Measurements from ENCODE around the gene PSMC1. TPM values are rescaled to one million over a fixed set of nuclear protein-coding genes. Genes with fewer than 3 reads are reported as not detected.

The PSMC1 gene
- total RNA-seq, 2 experiments from 2014 or later, result 107 to 108 TPM

DNA sequence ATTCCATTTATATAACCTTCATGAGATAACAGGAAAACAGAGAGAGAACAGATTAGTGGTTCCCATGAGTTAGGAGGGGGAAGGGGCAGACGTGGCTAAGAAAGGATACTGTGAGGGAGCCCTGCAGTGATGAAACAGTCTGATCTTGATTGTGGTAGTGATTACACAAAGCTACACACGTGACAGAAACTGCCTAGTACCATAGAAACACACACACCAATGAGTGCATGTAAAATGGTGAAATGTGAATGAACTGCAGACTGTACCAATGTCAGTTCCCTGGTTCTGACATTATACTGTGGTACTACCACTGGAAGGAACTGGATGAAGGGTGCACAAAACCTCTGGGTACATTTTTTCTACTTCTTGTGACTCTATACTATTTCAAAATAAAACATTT is 38.5 kb downstream of the PSMC1 start:
- ChIA-PET POLR2A (no interaction called here), CTCF (no interaction called here)
- Mint-ChIP-seq H3K36me3 (peaks cover 25% of the 10 kb centered on the region), H3K9me3 (no peaks in the 10 kb centered on the region), H3K27me3 (no peaks in the 10 kb centered on the region), H3K27ac (no peak overlapping the region), H3K4me3 (no peak overlapping the region), H3K4me1 (ENCODE audit: low read depth) (no peaks in the 10 kb centered on the region)
- intact Hi-C loops (cut with micrococcal nuclease), result no loop called here
- DNase-seq, result no peak

DNA sequence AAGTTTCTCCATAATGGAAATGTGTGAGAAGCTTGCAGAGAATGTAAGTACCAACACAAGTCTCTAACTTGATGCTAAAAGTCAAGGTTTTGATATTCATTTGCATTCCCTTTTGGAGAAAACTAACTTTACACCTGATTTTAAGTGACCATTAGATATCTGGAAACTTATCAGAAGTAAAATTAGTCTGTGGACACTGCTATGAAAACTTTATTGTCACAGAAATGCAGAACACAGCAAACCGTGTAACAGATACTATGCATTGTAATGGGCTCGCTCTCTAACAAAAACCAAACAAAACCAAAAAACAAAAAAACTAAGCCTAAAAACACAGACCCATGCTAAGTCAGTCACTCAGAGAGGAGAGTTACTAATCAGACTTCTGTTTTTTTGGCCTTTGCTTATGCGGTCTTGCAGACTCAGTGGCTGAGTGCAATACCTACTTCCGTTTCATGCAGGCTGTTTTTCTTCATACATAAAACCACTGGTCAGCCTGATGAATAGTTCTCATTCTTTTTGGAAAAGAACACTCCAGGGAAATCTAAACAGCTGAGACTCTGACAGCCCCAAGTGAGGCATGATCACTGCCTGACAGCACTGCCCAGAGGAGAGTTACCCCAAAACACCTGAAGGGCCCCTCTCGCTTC is 39.6 kb downstream of the PSMC1 start:
- no peaks in the 10 kb centered on the region for H3K9me3 Mint-ChIP-seq
- H3K27me3 Mint-ChIP-seq, result no peaks in the 10 kb centered on the region
- no peak for DNase-seq
- intact Hi-C loops (cut with micrococcal nuclease), result no loop called here
- no peak overlapping the region for H3K27ac Mint-ChIP-seq
- POLR2A ChIA-PET, result no interaction called here
- no peak overlapping the region for H3K4me3 Mint-ChIP-seq
- H3K4me1 Mint-ChIP-seq (ENCODE audit: low read depth), result peaks cover 6% of the 10 kb centered on the region
- H3K36me3 Mint-ChIP-seq, result peaks cover 23% of the 10 kb centered on the region
- CTCF ChIA-PET, result no interaction called here

DNA sequence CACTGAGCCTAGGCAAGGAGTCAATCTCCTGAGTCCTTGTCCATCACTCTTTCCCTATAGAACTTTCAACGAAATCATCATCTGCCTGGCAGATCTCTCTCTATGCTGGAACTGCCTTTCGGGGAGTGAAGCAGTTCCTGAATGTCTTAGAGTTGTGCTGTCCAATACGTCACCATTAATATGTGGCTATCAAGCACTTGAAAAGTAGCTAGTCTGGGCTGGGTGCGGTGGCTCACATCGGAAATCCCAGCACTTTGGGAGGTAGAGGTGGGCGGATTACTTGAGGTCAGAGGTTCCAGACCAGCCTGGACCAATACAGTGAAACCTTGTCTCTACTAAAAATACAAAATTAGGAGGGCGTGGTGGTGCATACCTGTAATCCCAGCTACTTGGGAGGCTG is 40.3 kb downstream of the PSMC1 start:
- Mint-ChIP-seq H3K27ac (no peak overlapping the region), H3K4me1 (ENCODE audit: low read depth) (peaks cover 8% of the 10 kb centered on the region), H3K36me3 (peaks cover 24% of the 10 kb centered on the region), H3K4me3 (no peak overlapping the region), H3K27me3 (no peaks in the 10 kb centered on the region), H3K9me3 (no peaks in the 10 kb centered on the region)
- intact Hi-C loops (cut with micrococcal nuclease), result no loop called here
- DNase-seq, result no peak
- ChIA-PET POLR2A (no interaction called here), CTCF (interaction anchor here (0.6 kb wide), 1 partner anchor 10 kb away, joined by 3 read pairs; no protein-coding TSS in a partner anchor)

DNA sequence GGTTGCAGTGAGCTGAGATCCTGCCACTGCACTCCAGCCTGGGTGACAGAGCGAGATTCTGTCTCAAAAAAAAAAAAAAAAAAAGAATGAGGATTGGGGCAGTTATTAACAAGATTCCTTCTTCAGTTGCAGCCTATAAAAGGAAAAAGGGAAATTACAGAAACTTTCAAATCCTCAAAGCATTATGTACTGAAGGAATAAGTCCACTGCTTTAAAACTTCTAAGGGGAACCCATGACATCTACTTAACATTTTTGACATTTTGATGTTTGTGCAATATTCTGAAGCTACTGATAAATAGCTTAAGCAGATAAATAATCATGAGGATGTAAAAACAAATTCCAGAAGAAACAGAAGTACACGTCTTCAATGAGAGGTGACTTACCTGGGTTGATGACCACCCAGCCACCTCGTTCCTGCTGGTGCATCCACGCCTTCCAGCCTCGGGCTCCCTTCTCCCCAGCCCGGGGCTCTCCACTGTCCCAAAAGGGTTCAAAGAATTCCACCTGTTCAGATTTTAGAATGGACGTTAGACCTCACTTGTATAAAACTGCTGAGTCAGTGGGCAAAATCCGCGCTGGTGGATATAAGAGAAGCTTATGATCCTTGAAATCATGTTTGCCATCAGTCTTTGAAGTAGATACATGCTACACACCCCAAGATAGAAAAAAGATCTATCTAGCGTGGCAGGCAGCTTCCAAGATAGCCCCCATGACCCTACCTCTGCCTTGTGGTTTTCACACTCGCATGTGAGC is 41.7 kb downstream of the PSMC1 start:
- no peaks in the 10 kb centered on the region for H3K27me3 Mint-ChIP-seq
- POLR2A ChIA-PET, result interaction anchor here (0.9 kb wide), 1 partner anchor 86 kb away, joined by 3 read pairs; no protein-coding TSS in a partner anchor
- H3K27ac Mint-ChIP-seq, result no peak overlapping the region
- no peak overlapping the region for H3K4me3 Mint-ChIP-seq
- H3K36me3 Mint-ChIP-seq, result peaks cover 23% of the 10 kb centered on the region
- H3K4me1 Mint-ChIP-seq (ENCODE audit: low read depth), result peaks cover 10% of the 10 kb centered on the region
- no peak for DNase-seq
- intact Hi-C loops (cut with micrococcal nuclease), result no loop called here
- H3K9me3 Mint-ChIP-seq, result no peaks in the 10 kb centered on the region
- CTCF ChIA-PET, result no interaction called here

DNA sequence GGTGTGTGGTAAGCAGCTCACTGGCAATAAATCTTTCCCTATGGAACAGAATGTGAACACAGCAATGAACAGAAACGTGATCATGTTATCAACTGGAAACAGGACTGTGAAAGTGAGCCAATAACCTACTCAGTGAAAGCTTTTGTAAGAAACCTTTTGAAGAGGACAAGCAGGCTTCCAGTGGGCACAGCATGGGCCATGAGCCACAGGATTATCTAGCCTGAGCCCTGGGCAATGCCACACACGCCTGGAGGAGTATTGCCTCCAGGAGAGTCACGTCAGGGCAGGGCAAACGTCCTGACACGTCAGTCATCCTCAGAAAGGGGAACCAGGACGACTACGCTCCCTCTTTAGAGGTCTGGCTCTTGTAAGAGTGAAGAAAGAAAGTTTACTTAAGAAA is 43.1 kb downstream of the PSMC1 start:
- CTCF ChIA-PET, result no interaction called here
- Mint-ChIP-seq H3K9me3 (no peaks in the 10 kb centered on the region), H3K27ac (peak overlapping the region; percentile 10), H3K36me3 (peaks cover 28% of the 10 kb centered on the region), H3K4me3 (no peak overlapping the region), H3K27me3 (no peaks in the 10 kb centered on the region), H3K4me1 (ENCODE audit: low read depth) (peaks cover 10% of the 10 kb centered on the region)
- intact Hi-C loops (cut with micrococcal nuclease), result no loop called here
- POLR2A ChIA-PET, result no interaction called here
- DNase-seq, result no peak

DNA sequence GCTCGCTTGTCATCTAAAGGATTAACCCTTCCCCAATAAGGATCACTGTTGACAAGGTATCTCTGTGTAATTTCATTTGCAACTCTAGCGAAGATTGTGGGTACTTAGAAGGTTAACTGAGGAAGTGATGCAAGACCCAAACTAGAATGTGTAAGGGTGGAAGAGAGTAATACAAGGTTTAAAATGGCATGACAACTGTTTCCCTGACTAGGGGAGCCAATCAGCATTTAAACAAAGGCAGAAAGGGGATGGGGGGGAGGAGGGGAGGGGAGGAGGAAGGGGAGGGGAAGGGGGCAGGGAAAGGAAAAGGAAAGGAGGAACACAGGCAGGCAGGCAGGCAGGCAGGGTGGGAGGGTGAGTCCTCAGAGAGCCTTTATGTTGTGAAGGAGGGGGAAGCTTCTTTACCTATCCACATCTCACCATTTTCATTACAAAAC is 44.3 kb downstream of the PSMC1 start:
- H3K36me3 Mint-ChIP-seq, result peaks cover 27% of the 10 kb centered on the region
- H3K4me1 Mint-ChIP-seq (ENCODE audit: low read depth), result peaks cover 10% of the 10 kb centered on the region
- H3K27me3 Mint-ChIP-seq, result no peaks in the 10 kb centered on the region
- no peak for DNase-seq
- ChIA-PET POLR2A (interaction anchor here (2.1 kb wide), 1 partner anchor 82 kb away, joined by 6 read pairs; no protein-coding TSS in a partner anchor), CTCF (interaction anchor here (0.6 to 2.5 kb wide), 8 partner anchors 9 to 458 kb away, joined by 3 to 17 read pairs (median 5); no protein-coding TSS in a partner anchor)
- no peak overlapping the region for H3K4me3 Mint-ChIP-seq
- intact Hi-C loops (cut with micrococcal nuclease), result loop anchor here (2.0 to 5.0 kb wide), 2 partner anchors 218 to 397 kb away; no protein-coding TSS in a partner anchor
- no peaks in the 10 kb centered on the region for H3K9me3 Mint-ChIP-seq
- peak overlapping the region; percentile 57 for H3K27ac Mint-ChIP-seq

DNA sequence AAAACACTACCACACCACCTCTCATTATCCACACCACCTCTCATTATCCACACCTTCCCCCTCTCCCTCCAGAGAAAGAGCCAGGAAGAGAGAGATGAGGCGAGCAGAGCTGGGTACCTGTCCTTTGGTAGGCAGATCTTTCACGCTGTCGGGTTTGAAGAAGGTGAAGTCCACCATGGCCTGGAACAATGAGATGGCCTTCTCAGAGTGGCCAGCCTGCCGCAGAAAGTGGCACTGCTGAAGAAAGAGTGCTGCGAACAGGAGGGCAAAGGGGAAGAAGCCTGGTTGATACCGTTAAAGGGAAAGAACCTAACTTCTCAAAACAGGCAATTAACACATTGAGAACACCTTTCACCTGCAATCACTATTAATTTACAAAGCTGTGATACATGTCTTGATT is 44.8 kb downstream of the PSMC1 start:
- Mint-ChIP-seq H3K4me3 (no peak overlapping the region), H3K4me1 (ENCODE audit: low read depth) (peaks cover 10% of the 10 kb centered on the region), H3K27me3 (no peaks in the 10 kb centered on the region), H3K27ac (peak overlapping the region; percentile 40), H3K9me3 (no peaks in the 10 kb centered on the region), H3K36me3 (peaks cover 26% of the 10 kb centered on the region)
- ChIA-PET POLR2A (interaction anchor here (0.9 to 2.1 kb wide), 2 partner anchors 81 to 96 kb away, joined by 3 to 6 read pairs; no protein-coding TSS in a partner anchor), CTCF (interaction anchor here (0.6 to 2.5 kb wide), 11 partner anchors 9 to 872 kb away, joined by 3 to 17 read pairs (median 5); no protein-coding TSS in a partner anchor)
- intact Hi-C loops (cut with micrococcal nuclease), result loop anchor here (2.0 to 5.0 kb wide), 2 partner anchors 218 to 396 kb away; no protein-coding TSS in a partner anchor
- DNase-seq, result no peak

DNA sequence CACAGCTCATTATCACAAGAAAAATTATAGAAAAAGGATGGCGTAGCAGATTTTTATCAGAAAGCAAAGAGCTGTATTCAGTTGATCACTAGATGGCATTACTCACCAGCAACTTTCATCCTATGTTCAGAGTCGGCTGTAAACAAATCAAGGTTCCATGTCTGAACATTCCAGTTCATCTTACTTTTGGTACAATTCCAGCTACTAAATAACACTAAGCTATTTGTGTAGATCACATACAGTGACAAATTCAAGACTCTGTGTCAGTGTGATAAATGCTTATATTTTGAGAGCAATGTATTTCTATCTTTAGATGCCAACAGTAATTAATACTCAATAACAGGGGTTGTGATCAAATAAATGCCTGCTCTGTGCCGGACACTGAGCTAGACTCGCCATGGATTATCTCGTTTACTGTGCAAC is 45.3 kb downstream of the PSMC1 start:
- Mint-ChIP-seq H3K4me1 (ENCODE audit: low read depth) (peaks cover 10% of the 10 kb centered on the region), H3K27ac (no peak overlapping the region), H3K27me3 (no peaks in the 10 kb centered on the region), H3K36me3 (peaks cover 22% of the 10 kb centered on the region), H3K9me3 (no peaks in the 10 kb centered on the region), H3K4me3 (no peak overlapping the region)
- ChIA-PET CTCF (interaction anchor here (0.6 to 2.5 kb wide), 11 partner anchors 10 to 871 kb away, joined by 3 to 17 read pairs (median 5); no protein-coding TSS in a partner anchor), POLR2A (interaction anchor here (0.9 to 2.1 kb wide), 2 partner anchors 81 to 96 kb away, joined by 3 to 6 read pairs; no protein-coding TSS in a partner anchor)
- DNase-seq, result no peak
- intact Hi-C loops (cut with micrococcal nuclease), result loop anchor here (2.0 to 5.0 kb wide), 2 partner anchors 217 to 396 kb away; no protein-coding TSS in a partner anchor

DNA sequence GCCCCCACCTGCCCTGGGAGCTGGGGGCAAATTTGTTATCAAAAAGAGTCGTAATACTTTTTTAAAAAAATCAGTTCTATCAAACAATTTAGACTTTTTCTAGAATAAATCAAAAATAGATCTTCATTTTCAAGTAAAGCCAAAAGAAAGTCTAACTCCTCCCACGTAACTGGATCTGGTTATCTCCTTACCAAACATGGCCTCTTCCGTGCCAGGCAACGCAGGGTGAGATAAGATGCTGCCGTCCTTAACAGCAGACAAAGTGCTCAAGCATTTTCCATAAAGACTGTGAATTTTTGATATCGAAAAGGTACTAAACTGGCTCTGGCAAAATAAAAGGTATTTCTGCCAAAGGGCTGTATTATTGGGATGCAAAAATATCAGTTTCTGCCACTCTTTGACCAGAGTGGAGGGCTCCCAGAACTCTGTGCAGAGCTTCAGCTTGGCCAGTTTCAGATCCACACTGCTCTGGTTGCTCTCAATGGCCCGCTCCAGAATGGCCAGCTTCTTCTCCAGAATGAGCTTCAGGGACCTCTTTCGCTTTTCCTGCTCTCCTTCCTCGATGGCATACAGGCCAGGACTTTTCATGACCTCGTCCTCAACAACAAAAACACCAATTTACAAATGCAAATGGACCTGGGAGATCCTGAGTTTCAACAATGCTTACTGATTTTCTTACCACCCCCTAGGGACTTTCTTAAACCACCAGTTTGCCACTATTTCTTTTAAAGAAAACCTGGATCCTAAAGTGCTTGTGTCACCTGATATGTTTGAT is 46.4 kb downstream of the PSMC1 start:
- Mint-ChIP-seq H3K9me3 (no peaks in the 10 kb centered on the region), H3K4me1 (ENCODE audit: low read depth) (peaks cover 10% of the 10 kb centered on the region), H3K36me3 (peaks cover 21% of the 10 kb centered on the region), H3K27me3 (no peaks in the 10 kb centered on the region), H3K4me3 (no peak overlapping the region), H3K27ac (no peak overlapping the region)
- intact Hi-C loops (cut with micrococcal nuclease), result loop anchor here (5.0 kb wide), 1 partner anchor 395 kb away; no protein-coding TSS in a partner anchor
- ChIA-PET CTCF (interaction anchor here (2.0 to 2.5 kb wide), 2 partner anchors 216 to 395 kb away, joined by 6 to 17 read pairs; no protein-coding TSS in a partner anchor), POLR2A (no interaction called here)
- DNase-seq, result no peak

DNA sequence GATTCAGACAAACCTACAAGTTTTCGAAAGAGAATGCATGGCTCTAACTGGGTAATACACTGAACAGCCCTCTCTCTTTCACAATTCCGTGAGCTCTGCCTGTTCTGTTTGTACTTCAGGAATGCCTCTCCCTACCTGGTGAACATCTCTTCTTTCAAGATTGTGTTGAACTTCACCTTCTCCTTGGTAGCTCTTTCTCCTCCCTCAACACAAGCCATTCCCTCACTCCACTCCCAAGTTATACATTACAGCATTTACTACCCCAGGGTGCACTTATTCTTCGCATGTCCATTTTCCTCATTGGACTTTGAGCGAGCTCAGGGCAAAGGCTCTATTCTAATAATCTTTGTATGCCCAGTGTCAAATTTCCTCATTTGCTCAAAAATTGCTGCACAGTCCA is 47.1 kb downstream of the PSMC1 start:
- H3K36me3 Mint-ChIP-seq, result peaks cover 23% of the 10 kb centered on the region
- H3K27ac Mint-ChIP-seq, result no peak overlapping the region
- no peaks in the 10 kb centered on the region for H3K27me3 Mint-ChIP-seq
- peaks cover 10% of the 10 kb centered on the region for H3K4me1 Mint-ChIP-seq (ENCODE audit: low read depth)
- ChIA-PET CTCF (no interaction called here), POLR2A (no interaction called here)
- intact Hi-C loops (cut with micrococcal nuclease), result loop anchor here (5.0 kb wide), 1 partner anchor 394 kb away; no protein-coding TSS in a partner anchor
- DNase-seq, result no peak
- no peak overlapping the region for H3K4me3 Mint-ChIP-seq
- H3K9me3 Mint-ChIP-seq, result no peaks in the 10 kb centered on the region

DNA sequence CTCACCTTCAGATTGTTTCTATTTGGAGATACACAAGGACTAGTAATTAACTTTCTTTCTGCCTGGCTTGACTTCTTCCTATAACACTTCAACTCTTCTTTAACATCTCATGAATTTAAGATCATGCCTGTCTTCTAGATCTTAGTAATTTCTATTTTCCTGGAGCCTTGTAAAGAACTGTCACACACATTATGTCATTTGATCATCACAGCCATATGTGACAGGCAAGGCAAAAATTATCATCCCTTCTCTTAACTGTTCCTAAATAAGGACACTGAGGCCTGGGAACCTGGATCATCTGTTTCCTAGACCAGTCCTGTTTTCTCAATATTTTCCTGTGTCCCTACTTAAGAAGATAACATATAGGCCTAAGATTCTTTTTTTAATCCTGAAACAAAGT is 48.1 kb downstream of the PSMC1 start:
- Mint-ChIP-seq H3K27me3 (no peaks in the 10 kb centered on the region), H3K27ac (no peak overlapping the region), H3K36me3 (peaks cover 29% of the 10 kb centered on the region), H3K9me3 (no peaks in the 10 kb centered on the region), H3K4me3 (no peak overlapping the region), H3K4me1 (ENCODE audit: low read depth) (peaks cover 10% of the 10 kb centered on the region)
- ChIA-PET POLR2A (no interaction called here), CTCF (no interaction called here)
- DNase-seq, result no peak
- intact Hi-C loops (cut with micrococcal nuclease), result loop anchor here (5.0 kb wide), 1 partner anchor 393 kb away; no protein-coding TSS in a partner anchor

Measured in activated CD4-positive, alpha-beta memory T cell treated with anti-CD3 and anti-CD28 coated beads for 36 hours (primary cell).